C1 segment of cervical spinal cord (tissue), 14 donors: ENCODE measurements around the gene TANGO2.
A peak's percentile ranks its signal among the peaks of the same experiment; 100 is the strongest.

Source experiments
- DNase-seq, 14 donors: peaks; one replicate each; lab custom pipeline; 2025; lab: John Stamatoyannopoulos, UW

TANGO2 gene

DNA sequence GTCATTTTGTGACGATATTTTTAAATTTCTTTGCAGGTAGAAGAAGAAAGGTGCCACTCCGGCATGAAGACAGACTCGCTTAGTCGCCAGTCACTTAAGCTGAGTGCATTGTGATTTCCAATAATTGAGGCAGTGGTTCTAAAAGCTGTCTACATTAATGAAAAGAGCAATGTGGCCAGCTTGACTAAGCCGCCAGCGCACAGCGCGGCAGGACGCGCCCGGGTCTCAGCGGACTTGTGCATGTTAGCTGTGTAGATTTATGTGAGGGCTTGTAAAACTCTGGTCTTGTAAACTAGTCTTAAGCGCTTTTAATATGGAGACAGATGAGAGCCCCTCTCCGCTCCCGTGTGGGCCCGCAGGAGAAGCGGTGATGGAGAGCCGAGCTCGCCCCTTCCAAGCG lies 64.7 kb downstream of the TANGO2 start:
- DNase-seq: no peak

GRCh38 chr22:20086101-20086599 lies 65.2 kb downstream of the TANGO2 start:
- no peak for DNase-seq

DNA sequence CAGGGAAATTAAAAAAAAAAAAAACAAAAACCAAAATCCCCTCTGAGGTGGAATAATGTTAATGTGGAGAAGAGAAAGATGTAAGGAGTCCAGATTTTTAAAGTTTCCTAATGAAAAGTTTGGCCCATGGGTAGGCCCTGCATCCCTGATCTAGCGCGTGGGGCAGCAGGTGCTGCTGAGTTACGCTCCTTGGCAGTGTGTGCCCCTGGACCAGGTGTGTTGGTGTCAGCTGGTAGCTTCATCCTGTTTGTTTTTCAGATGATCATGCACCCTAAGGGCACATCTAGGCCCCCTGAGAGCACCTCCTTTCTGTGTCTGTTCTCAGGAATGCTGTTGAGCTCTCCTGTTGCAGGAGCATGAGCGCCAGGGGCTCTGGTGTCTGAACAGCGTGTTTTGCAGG lies 65.9 kb downstream of the TANGO2 start:
- DNase-seq: no peak

GRCh38 chr22:20087319-20088262 lies 66.7 kb downstream of the TANGO2 start:
- no peak for DNase-seq

DNA sequence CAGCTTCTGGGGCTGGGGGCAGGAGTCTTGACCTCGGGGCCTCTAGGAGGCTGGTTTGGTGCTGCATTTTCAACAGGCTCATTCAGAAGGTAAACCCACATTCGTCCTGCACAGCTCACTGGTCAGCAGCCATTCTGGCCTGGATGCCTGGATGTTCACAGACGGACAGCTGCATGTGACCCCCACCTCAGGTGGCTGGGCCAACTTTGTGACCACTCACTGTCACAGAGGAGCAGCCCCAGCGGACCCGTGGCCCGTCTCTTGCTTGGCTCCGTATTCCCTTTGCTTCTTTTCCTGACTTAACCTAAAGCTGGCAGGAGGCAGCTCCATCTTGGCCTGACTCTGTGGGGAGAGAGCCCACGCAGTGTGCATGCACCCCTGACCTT lies 67.3 kb downstream of the TANGO2 start:
- DNase-seq: no peak

DNA sequence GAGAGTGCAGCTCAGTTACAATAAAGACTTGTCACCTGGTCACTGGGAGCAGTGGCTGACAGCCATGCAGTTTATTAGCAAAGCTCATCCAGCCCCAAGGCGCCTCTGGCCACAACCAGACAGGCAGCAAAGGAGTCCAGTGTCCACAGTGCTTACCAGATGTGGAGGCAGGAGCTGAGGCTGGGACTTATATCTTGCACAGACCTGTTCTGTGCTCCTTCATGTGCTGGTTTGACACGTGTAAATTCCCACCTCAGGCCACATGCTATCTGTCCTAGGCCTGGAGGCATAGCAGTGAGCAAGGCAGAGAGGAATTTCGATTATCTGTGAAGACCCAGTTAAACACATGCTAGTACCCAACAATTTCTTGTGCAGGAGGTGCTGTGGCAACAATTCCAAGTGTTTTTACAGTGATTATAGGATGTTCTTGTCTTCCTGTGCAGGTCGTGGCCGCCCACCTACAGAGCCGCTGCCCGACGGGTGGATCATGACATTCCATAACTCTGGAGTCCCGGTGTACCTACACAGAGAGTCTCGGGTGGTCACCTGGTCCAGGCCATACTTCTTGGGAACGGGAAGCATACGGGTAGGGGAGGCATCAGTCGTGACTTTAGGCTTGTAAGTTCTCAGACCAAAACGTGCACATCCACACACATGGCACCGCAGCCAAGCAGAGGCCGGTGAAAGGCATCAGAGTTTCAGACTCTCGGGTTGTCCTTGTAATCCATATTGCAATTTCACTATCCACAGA lies 68.5 kb downstream of the TANGO2 start:
- DNase-seq: no peak

- DNase-seq: no peak
Observed at GRCh38 chr22:20089977-20090729, 69.2 kb downstream of the TANGO2 start.

- DNase-seq: no peak
Observed at GRCh38 chr22:20090730-20091240, 69.9 kb downstream of the TANGO2 start.

DNA sequence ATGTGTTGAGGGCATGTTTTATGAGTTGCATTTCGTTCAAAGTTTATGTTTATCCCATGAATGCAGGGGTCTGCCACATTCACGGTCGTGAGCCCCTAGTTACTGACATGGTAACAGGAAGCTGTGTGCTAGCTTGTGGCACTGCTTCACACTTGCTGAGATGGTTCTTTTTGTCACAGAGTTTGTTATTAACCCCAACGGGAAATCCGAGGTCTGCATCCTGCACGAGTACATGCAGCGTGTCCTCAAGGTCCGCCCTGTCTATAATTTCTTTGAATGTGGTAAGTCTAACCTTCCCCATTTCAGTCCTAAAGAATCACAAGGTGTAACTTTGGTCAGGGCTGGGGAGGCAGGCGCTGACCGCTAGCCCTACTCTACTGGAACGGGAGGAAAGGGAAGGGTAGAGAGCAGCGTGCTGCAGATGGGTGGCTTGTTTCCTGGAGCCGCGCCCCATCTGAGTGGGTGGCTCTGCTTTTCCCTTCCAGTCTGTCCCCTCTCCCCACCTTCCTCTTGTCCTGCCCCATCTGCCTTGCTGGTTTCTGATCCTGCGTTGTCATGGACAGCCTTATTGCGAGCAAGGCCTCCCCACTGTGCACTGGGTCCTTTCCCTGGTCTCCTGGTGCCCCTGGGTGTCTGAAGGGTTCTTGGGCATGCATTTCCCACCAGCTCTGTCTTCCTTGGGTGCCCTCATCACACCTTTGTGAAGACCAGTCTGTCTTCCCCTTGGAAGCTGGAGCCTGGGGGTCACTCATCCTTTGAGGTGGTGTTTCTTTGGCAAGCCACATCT lies 71.0 kb downstream of the TANGO2 start:
- DNase-seq: no peak

DNA sequence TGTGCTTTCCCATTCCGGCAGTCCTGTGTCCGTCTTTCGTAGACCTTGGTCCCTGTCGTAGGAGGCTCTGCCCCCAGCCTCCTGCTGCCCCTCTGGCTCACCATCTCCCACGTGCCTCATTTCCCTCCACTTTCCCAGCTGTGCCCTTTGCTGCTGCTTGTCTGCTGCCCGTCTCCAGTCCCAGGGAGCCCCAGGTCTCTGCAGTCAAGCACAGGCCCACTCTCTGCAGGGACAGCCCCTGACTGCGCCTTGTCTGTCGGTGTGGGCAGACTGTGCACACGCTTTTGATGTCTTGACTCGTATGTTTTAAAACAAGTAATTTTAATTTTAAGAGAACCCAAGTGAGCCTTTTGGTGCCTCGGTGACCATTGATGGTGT lies 71.6 kb downstream of the TANGO2 start:
- DNase-seq: no peak

DNA sequence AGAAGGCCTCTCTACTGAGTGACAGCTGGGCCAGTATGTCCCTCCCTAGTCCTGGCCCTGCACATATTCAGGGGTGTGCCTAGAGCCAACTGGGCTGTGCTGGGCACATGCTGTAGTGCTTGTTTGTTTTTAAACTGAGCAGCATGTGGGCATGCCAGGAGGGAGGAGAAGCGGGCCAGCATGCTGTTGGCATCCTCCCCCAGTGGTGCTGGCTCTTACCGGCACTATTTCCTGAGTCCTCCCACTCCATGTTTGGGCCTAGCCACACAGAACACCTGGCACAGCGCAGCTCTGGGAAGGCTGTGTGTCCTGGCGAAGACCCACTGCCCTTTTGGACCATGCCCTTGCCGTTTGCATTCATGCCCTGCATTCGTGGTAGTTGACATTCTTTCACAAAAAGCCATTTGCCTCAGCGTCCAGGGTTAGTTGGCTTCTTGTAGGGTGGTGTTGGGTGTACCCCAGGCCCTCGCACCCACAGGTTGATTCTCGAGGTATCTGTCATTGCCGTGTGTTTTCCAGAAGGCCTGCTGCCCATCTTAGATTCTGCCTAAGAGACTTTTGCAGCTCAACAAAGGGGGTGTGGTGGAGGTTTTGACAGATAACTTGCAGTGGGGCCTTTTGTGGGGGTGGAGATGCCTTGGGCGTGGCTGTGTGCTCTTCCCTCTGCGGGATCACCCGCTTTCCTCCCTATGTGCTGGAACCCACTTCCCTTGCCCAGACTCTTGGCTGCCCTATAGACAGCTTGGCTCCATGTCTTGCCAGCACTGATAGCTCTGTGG lies 72.7 kb downstream of the TANGO2 start:
- DNase-seq: peak in 7 of 14 donors; percentile 34 to 96 (median 57)

DNA sequence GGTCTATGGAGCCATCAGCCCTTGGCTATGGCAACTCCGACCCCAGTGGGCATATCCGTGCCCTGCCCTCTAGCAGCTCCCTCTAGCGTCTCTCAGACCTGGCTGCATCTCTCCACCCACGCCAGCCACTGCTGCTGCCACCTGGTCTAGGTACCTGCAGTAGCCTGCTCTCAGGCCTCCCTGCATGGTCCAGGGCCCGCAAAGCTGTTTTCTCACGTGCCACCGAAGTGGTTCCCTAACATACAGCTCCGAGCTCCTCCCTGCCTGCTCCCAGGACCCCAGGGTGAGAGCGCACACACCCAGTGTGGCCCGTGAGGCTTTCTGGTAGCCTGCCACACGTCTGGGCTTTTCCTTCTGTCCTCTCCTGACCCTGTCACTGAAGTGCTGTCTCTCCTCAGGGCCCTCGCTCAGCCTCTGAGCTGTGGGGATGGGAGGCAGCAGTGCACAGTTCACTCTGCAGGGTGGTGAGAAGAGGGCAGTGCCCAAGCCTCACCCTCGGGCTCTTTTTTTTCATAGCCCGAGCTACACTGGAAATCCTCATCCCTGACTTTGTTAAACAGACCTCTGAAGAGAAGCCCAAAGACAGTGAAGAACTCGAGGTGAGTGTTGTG lies 73.4 kb downstream of the TANGO2 start:
- DNase-seq: no peak

GRCh38 chr22:20095521-20095920 lies 74.6 kb downstream of the TANGO2 start:
- no peak for DNase-seq

- no peak for DNase-seq
Observed at GRCh38 chr22:20096574-20097420, 75.9 kb downstream of the TANGO2 start.

DNA sequence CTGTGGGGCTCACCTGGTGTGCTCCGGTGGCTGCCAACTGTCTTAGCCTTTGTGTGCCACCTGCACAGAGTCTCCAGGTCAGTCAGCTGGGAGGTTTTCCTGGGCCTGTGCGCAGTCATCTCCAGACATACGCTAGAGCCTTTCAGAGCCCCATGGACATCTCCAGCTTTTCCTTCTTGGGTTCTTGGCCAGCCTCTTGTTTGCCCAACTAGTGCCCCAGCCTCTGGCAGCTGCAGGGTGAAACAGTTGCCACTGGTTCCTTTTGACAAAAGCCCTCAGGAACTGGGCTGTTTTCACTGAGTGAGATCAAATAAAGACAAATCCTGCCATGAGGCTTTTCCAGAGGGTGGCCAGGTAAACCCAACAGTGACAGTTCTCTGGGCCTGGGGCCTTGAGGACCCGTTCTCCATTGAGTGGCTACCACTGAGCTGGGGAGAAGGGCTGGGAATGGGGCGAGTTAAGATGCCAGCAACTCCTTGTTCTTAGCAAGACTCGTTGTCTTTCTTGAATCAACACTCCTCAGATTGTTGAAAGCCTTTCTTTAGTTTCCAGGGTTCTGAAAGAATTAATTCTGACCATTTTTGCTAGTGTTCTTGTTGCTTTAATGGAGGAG lies 78.3 kb downstream of the TANGO2 start:
- no peak for DNase-seq

DNA sequence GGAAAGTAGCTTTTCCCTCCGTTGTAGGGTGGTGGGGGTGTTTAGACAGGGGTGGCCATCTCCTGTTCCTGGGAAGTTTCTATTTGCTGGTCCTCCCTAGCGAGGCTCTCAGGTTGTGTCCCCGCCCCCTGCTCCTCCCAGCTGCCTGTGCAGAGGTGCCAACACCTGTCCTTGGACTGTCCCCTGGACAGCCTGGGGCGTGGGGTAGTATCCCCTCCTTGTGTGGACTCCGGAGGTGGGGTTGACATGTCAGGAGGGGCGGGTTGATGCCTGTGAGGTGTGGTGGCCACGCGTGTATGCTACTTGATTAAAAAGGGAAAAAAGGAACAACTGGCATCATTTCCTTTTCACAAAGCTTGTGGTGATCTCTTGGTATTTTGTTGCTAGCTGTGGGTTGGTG lies 80.7 kb downstream of the TANGO2 start:
- no peak for DNase-seq

GRCh38 chr22:20102203-20102780 lies 81.4 kb downstream of the TANGO2 start:
- no peak for DNase-seq
